ENCODE data around the gene MAL.

MAL gene

DNA sequence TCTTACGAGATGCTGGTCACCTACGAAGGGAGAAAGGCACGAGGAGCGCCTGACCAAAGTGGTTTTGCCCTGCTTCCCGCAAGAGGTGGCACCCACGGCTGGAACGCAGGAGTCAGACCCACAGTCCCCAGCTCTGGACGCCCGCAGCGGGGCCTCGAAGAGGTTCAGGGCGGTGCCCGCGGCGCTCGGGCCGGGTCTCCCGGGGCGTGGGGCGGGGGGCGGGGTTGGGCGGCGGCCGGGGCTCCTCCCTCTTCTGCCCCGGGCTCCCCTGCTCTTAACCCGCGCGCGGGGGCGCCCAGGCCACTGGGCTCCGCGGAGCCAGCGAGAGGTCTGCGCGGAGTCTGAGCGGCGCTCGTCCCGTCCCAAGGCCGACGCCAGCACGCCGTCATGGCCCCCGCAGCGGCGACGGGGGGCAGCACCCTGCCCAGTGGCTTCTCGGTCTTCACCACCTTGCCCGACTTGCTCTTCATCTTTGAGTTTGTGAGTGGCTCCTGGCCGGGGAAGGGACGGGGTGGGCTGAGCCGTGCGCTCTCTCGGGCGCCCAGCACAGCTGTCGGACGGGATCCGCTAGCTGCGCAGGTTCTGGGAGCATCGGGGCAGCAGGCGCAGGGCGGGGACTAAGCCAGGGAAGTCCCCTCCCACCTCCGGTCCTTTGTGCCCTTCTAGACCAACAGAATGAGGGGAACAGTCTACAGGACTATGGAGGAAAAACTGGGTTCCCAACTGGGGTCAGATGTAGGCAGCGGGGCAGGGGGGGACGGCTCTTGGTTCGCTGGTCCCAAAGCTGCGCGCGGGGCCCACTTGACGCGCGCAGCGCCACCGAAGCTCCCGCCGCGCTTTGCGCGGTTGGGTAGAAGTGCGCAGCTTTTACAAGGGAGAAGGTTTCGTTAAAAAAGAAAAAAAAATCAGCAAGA lies at the start of gene MAL:
Gene MAL, plus strand, starts transcription at position 303 of the 914 bp plus-strand sequence. Its CDS starts 85 bp downstream, at position 388.
- H3K9ac ChIP-seq (ENCODE audit: low read depth, low read length), result no peak within 1 kb of the TSS
- H3K36me3 ChIP-seq (ENCODE audit: control insufficient read depth, insufficient read depth, low read length), result no peaks in the 10 kb centered on the region
- H3K9me3 ChIP-seq (ENCODE audit: control insufficient read depth, insufficient read depth, low read length), result no peaks in the 10 kb centered on the region
- no peak within 1 kb of the TSS for H3K27ac ChIP-seq (ENCODE audit: low read depth, low read length)
- H3K27me3 ChIP-seq (ENCODE audit: control insufficient read depth, insufficient read depth, low read length), result peaks cover 90% of the 10 kb centered on the region
- peaks cover 12% of the 10 kb centered on the region; the same call in 1 of the 2 replicates for H3K4me1 ChIP-seq (ENCODE audit: control insufficient read depth, insufficient read depth, low read length)
- H3K4me3 ChIP-seq (ENCODE audit: low read depth, low read length), result peak within 1 kb of the TSS; percentile 62

DNA sequence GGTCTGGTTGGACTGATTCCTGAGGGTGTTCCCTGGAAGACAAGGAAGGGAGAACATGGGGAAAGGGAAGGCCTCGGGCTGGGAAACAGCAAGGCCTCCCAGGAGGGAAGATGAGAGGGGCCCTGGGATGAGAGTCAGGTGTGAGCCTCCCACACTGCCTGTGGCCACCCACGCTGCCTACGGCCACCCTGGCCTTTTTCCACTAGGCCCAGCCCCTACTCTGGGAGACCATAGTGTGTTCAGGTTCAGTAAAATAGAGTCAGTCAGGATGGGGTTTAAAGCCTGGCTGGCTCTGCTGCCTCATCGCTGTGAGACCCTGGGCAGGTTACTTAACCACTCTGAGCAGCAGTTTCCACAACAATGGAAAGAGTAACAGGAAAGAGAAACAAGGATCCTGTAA lies 47.7 kb upstream of the MAL start:
- H3K9ac ChIP-seq (ENCODE audit: low read depth, low read length), result no peak overlapping the region
- H3K4me1 ChIP-seq (ENCODE audit: control insufficient read depth, insufficient read depth, low read length), result no peaks in the 10 kb centered on the region
- H3K27ac ChIP-seq (ENCODE audit: low read depth, low read length), result no peak overlapping the region
- H3K4me3 ChIP-seq (ENCODE audit: low read depth, low read length), result no peak overlapping the region
- H3K36me3 ChIP-seq (ENCODE audit: control insufficient read depth, insufficient read depth, low read length), result no peaks in the 10 kb centered on the region
- no peaks in the 10 kb centered on the region for H3K27me3 ChIP-seq (ENCODE audit: control insufficient read depth, insufficient read depth, low read length)
- peaks cover 3% of the 10 kb centered on the region; the same call in 1 of the 2 replicates for H3K9me3 ChIP-seq (ENCODE audit: control insufficient read depth, insufficient read depth, low read length)

DNA sequence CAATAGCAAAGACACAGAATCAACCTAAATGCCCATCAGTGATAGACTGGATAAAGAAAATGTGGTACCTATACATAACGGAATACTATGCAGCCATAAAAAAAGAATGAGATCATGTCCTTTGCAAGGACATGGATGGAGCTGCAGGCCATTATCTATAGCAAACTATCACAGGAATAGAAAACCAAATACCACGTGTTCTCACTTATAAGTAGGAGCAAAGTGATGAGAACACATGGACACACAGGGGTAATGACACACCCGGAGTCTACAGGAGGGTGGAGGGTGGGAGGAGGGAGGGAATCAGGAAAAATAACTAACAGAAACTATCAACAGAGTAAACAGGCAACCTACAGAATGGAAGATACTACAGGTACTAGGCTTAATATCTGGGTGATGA lies 46.6 kb upstream of the MAL start:
- H3K27me3 ChIP-seq (ENCODE audit: control insufficient read depth, insufficient read depth, low read length), result no peaks in the 10 kb centered on the region
- no peaks in the 10 kb centered on the region for H3K4me1 ChIP-seq (ENCODE audit: control insufficient read depth, insufficient read depth, low read length)
- H3K36me3 ChIP-seq (ENCODE audit: control insufficient read depth, insufficient read depth, low read length), result no peaks in the 10 kb centered on the region
- H3K27ac ChIP-seq (ENCODE audit: low read depth, low read length), result no peak overlapping the region
- H3K4me3 ChIP-seq (ENCODE audit: low read depth, low read length), result no peak overlapping the region
- peaks cover 3% of the 10 kb centered on the region; the same call in 1 of the 2 replicates for H3K9me3 ChIP-seq (ENCODE audit: control insufficient read depth, insufficient read depth, low read length)
- no peak overlapping the region for H3K9ac ChIP-seq (ENCODE audit: low read depth, low read length)

DNA sequence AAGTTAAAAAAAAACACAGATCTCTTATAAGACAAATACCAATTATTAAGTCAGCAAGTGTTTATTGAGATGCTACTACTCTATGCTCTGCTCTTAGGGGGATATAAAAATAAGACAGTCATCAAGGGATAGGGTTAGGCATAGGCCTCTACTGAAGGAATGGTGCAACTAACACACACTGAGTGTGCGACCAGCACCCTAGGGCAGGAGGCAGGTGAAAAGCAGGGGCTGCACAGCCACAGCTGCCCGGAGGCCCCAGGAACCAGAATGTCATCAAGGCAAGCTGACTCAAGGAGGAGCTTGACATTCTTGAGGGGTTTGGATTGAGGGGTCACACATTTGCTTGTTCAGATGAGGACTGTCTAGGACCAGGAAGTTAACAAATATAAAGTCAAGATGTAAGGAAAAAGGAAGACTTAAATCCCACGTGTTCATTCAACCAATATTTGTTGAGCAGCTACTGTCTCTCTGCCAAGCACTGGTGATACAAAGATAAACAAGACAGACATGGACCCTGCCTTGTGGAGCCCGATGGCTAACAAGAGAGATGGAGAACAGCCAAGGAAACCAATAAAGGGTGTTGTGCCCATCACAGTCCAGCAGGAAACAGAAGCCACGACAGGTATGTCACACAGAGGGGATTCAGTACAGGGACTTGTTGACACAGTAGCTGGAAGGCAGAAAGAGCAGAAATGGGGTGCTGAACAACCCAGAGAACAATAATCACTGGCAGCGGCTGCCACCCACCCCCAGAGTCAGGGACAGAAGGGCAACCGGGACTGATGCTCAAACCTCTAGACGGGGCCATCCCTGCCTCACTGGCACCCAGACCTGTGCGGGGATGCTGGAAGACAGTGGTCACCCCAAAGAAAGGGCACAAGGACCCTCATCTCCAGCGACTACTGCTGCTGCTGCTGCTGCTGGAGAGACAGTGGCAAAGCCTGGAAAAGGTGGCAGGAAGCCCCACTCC lies 45.8 kb upstream of the MAL start:
- Histone ChIP-seq H3K4me1 (ENCODE audit: control insufficient read depth, insufficient read depth, low read length) (no peaks in the 10 kb centered on the region), H3K36me3 (ENCODE audit: control insufficient read depth, insufficient read depth, low read length) (no peaks in the 10 kb centered on the region), H3K27ac (ENCODE audit: low read depth, low read length) (no peak overlapping the region), H3K9me3 (ENCODE audit: control insufficient read depth, insufficient read depth, low read length) (0 out of 2 replicates have a peak, but pooled peaks cover 3% of the 10 kb centered on the region), H3K27me3 (ENCODE audit: control insufficient read depth, insufficient read depth, low read length) (no peaks in the 10 kb centered on the region), H3K4me3 (ENCODE audit: low read depth, low read length) (no peak overlapping the region), H3K9ac (ENCODE audit: low read depth, low read length) (no peak overlapping the region)

DNA sequence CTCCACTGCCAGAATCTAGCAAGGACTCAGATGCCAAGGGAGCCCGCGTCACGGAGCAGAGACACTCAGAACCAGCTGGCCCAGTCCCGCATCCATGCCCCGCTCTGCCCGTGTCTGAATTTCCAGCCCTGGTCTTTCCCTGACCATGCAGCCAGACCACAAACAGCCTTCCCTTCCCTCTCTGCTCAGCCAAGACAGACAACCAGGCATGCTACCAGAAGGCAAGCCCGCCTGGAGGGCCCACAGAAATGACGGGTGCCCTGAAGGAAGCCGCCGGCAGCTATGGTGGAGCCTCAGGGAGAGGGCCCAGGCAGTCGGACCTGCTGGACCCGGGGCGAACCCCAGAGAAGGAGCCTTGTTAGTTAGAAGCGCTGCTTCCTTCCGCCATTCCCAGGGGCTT lies 45.1 kb upstream of the MAL start:
- H3K27ac ChIP-seq (ENCODE audit: low read depth, low read length), result no peak overlapping the region
- no peak overlapping the region for H3K9ac ChIP-seq (ENCODE audit: low read depth, low read length)
- H3K9me3 ChIP-seq (ENCODE audit: control insufficient read depth, insufficient read depth, low read length), result no peaks in the 10 kb centered on the region
- no peaks in the 10 kb centered on the region for H3K36me3 ChIP-seq (ENCODE audit: control insufficient read depth, insufficient read depth, low read length)
- H3K27me3 ChIP-seq (ENCODE audit: control insufficient read depth, insufficient read depth, low read length), result no peaks in the 10 kb centered on the region
- no peaks in the 10 kb centered on the region for H3K4me1 ChIP-seq (ENCODE audit: control insufficient read depth, insufficient read depth, low read length)
- H3K4me3 ChIP-seq (ENCODE audit: low read depth, low read length), result no peak overlapping the region

DNA sequence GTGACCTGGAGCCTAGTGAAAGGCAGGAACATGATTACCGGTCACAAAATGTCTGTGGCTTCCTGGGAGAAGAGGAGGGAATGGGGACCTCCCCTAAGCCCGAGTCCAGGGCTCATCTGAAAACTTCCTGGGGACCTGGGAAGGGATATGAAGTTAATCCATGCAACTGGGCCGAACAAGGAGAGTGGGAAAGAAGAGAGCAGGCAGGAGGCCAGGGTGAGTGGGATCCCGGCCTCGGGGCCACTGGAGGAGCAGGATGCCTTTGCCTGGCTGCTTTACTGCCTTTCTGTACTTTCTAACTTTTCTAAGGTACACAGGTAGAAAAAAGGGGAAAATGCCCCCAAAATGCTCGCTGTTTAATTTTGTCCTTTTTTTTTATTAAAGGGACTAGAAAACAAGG lies 43.4 kb upstream of the MAL start:
- Histone ChIP-seq H3K27me3 (ENCODE audit: control insufficient read depth, insufficient read depth, low read length) (no peaks in the 10 kb centered on the region), H3K4me1 (ENCODE audit: control insufficient read depth, insufficient read depth, low read length) (no peaks in the 10 kb centered on the region), H3K4me3 (ENCODE audit: low read depth, low read length) (no peak overlapping the region), H3K9me3 (ENCODE audit: control insufficient read depth, insufficient read depth, low read length) (no peaks in the 10 kb centered on the region), H3K27ac (ENCODE audit: low read depth, low read length) (no peak overlapping the region), H3K36me3 (ENCODE audit: control insufficient read depth, insufficient read depth, low read length) (no peaks in the 10 kb centered on the region), H3K9ac (ENCODE audit: low read depth, low read length) (no peak overlapping the region)

DNA sequence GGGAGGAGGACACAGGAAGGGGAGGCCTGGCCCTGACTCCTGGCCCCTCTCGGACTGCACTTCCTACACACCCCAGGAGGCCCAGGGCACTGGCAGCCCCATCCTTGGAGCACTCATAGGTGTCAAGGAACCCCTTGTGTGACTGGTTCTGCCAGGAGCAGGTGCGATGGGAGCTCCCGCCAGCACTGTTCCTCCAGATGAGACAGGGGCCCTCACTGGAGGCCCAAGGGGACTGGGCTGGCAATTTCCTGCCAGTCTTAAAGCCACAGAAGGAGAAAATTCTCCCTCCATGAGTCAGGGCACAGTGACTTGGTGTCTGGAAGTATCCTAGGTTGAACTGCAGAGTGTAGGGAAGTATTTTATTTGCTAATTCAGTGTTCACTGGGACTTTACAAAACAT lies 42.8 kb upstream of the MAL start:
- no peaks in the 10 kb centered on the region for H3K27me3 ChIP-seq (ENCODE audit: control insufficient read depth, insufficient read depth, low read length)
- no peak overlapping the region for H3K9ac ChIP-seq (ENCODE audit: low read depth, low read length)
- H3K36me3 ChIP-seq (ENCODE audit: control insufficient read depth, insufficient read depth, low read length), result no peaks in the 10 kb centered on the region
- no peaks in the 10 kb centered on the region for H3K4me1 ChIP-seq (ENCODE audit: control insufficient read depth, insufficient read depth, low read length)
- no peak overlapping the region for H3K4me3 ChIP-seq (ENCODE audit: low read depth, low read length)
- no peaks in the 10 kb centered on the region for H3K9me3 ChIP-seq (ENCODE audit: control insufficient read depth, insufficient read depth, low read length)
- H3K27ac ChIP-seq (ENCODE audit: low read depth, low read length), result no peak overlapping the region

DNA sequence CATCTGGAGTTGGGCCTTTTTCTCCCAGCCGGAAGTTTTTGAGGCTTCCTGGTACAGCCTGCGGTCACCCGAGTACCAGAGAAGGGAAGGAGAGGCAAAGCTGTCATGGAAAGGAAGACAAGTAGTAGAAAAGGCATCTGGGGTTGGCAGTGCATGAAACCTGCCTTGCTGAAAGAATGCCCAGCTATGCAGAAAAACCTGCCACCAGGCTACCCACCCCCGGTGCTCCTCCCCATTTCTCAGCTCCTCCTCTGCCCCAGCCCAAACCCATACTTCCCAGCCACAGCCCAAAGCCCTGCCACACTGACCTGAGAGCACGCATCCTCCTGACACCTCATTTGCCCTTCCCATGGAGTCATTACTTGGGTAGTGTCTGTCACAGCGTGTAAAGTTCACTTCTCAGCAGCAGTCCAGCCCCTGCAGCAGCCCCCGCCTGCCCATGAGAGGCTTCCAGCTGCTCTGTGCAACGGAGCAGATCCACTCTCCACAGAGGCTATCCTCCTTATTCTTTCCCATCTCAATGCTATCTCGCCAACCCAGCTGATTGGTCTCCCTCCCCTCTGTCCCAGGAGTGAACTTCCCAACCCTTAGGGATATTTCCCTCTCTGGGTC lies 40.4 kb upstream of the MAL start:
- H3K4me3 ChIP-seq (ENCODE audit: low read depth, low read length), result no peak overlapping the region
- H3K27me3 ChIP-seq (ENCODE audit: control insufficient read depth, insufficient read depth, low read length), result no peaks in the 10 kb centered on the region
- H3K4me1 ChIP-seq (ENCODE audit: control insufficient read depth, insufficient read depth, low read length), result no peaks in the 10 kb centered on the region
- H3K36me3 ChIP-seq (ENCODE audit: control insufficient read depth, insufficient read depth, low read length), result no peaks in the 10 kb centered on the region
- no peak overlapping the region for H3K9ac ChIP-seq (ENCODE audit: low read depth, low read length)
- no peaks in the 10 kb centered on the region for H3K9me3 ChIP-seq (ENCODE audit: control insufficient read depth, insufficient read depth, low read length)
- H3K27ac ChIP-seq (ENCODE audit: low read depth, low read length), result no peak overlapping the region

DNA sequence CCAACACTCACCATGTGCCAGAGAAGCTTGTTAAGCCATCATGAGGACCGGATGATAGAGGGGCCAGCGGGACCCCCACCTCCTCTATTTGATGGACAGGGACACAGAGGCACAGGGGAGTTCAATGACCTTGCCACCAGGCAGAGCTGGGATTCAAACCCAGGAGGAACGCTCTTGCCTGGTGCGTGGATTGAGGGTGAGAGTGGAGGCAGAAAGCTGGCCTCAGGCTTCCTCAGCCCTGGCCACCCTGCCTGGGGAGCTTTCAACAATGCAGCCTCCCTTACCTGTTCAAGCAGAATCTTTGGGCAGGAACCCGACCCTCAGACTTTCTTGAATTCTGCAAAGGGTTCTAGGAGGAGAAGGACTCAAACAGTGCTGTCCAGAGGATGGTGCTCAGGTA lies 39.9 kb upstream of the MAL start:
- Histone ChIP-seq H3K9me3 (ENCODE audit: control insufficient read depth, insufficient read depth, low read length) (no peaks in the 10 kb centered on the region), H3K36me3 (ENCODE audit: control insufficient read depth, insufficient read depth, low read length) (no peaks in the 10 kb centered on the region), H3K9ac (ENCODE audit: low read depth, low read length) (no peak overlapping the region), H3K4me1 (ENCODE audit: control insufficient read depth, insufficient read depth, low read length) (no peaks in the 10 kb centered on the region), H3K27me3 (ENCODE audit: control insufficient read depth, insufficient read depth, low read length) (no peaks in the 10 kb centered on the region), H3K4me3 (ENCODE audit: low read depth, low read length) (no peak overlapping the region), H3K27ac (ENCODE audit: low read depth, low read length) (no peak overlapping the region)

DNA sequence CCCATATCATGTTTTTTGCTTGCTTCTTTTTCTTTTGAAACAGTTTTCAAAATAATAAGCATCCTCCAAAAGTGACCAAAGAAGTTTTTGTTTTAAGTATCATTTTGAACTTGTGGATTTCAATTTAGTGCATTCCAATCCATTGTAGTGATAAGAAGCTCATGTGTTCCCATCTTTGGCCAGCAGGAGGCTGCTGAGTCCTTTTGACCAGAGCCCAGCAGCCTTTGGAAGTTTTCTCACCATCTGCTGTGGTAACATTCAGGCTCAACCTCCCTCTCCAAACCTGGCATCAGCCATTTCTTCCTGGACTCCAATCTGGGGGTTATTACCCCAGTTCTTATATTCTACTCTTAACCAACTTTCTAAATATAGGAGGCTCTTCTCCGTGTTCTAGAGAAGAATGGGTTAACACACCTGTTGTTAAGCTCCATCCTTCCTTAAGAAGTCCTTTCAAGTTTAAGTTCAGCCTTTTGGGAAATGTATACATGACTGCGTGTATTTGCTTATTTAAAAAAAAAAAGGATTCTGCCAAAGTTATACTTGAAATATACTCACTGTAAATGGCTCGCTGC lies 39.0 kb upstream of the MAL start:
- H3K27ac ChIP-seq (ENCODE audit: low read depth, low read length), result no peak overlapping the region
- no peaks in the 10 kb centered on the region for H3K27me3 ChIP-seq (ENCODE audit: control insufficient read depth, insufficient read depth, low read length)
- no peaks in the 10 kb centered on the region for H3K4me1 ChIP-seq (ENCODE audit: control insufficient read depth, insufficient read depth, low read length)
- H3K4me3 ChIP-seq (ENCODE audit: low read depth, low read length), result no peak overlapping the region
- no peak overlapping the region for H3K9ac ChIP-seq (ENCODE audit: low read depth, low read length)
- H3K9me3 ChIP-seq (ENCODE audit: control insufficient read depth, insufficient read depth, low read length), result no peaks in the 10 kb centered on the region
- H3K36me3 ChIP-seq (ENCODE audit: control insufficient read depth, insufficient read depth, low read length), result no peaks in the 10 kb centered on the region
